GM18867 (cell line): ENCODE results near the gene ILK.

Experiments
- ATAC-seq: cut with Tn5 transposase; IDR thresholded peaks from one replicate; pipeline ENCODE4 v1.9.1; 2021; ENCODE audit warnings: mild to moderate bottlenecking, moderate library complexity; ENCODE audit not compliant: unreplicated experiment

The ILK gene

DNA sequence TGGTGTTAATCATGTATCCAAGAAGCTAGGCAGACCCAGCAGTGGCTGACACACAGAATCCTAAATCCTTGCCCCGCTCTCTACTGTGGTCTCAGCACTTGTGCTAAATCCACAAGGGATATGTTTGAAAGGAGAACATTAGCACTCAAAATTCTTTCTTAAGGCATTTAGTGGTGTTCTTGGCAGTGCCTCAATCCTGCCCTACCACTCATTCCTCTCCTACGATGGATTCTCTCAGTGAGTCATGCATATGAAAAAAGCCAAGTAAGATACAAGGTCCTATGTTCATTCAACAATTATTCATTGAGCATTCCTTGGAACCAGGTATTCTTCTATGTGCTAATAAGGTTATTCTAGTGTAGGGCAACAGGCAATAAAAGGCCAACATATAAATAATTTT lies 31.4 kb upstream of the ILK start:
- ATAC-seq: no peak

- no peak for ATAC-seq
These were observed 28.5 kb upstream of the ILK start for GRCh38 chr11:6574816-6575715.

DNA sequence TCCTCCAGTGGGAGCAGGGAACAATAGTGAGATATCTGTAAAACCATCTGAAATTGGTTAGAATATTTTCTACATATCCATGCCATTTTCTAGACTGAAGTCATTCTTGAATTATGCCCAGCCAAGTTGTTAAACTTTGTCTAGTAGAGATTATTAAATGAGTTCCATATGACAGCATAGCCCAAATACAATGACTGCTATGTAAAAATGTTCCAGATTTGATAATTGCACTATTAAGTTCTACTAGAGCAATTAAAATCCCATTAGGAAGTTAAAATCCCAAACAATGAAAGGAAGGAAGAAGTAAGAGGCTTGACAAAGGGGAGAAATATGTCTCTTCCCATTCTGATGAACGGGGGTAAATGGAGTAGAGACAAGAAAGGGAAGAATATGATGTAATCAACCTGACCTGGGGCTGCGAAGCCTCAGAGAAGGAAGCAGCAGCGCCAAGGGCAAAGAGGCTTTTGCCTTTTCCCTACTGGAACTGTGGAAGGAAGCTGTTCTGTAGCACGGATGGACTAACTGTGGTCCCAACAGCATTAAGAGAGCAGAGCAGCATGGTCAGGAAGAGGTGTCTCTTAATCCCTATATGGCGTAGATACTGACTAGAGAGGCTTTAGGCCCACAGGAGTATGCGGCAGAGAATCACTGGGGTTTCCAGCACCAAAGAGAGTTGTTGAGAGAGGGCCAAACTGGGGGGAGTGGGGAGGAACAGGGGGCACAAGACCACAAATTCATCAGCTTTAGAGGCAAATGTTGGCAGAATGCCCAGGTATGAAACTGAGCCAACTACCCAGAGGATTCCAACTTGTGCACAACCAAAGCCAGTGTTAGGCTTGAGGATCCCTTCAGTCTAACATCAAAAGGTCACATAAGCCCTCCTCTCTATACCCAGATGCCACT lies 26.9 kb upstream of the ILK start:
- no peak for ATAC-seq

DNA sequence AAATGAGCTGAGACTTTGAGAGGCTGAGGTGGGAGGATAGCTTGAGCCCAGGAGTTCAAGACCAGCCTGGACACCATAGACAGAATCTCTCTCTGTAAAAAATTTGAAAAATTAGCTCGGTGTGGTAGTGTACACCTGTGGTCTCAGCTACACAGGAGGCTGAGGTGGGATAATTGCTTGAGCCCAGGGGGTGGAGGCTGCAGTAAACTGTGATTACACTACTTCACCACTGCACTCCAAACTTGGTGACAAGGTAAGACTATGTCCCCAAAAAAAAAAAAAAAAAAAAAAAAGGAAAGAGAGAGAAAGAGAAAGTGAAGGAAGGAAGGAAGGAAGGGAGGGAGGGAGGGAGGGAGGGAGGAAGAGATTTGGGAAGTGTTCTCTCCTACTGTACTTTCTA lies 25.4 kb upstream of the ILK start:
- ATAC-seq: no peak

GRCh38 chr11:6579681-6580080 lies 23.9 kb upstream of the ILK start:
- ATAC-seq: no peak

DNA sequence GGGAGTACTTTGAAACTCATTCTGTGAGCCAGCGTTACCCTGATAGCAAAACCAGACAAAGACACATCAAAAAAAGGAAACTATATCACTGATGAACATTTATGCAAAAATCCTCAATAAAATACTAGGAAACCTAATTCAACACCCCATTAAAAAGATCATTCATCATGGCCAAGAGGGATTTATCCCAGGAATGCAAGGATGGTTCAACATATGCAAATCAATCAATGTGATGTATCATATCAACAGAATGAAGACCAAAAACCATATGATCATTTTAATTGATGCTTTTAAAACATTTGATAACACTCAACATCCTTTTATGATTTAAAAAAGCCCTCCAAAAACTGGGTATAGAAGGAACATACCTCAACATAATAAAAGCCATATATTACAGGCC lies 20.0 kb upstream of the ILK start:
- no peak for ATAC-seq

- ATAC-seq: no peak
These were observed 19.0 kb upstream of the ILK start for GRCh38 chr11:6584528-6584927.

- ATAC-seq: no peak
These were observed 16.9 kb upstream of the ILK start for GRCh38 chr11:6586434-6587359.

GRCh38 chr11:6587360-6587953 lies 16.1 kb upstream of the ILK start:
- ATAC-seq: no peak

DNA sequence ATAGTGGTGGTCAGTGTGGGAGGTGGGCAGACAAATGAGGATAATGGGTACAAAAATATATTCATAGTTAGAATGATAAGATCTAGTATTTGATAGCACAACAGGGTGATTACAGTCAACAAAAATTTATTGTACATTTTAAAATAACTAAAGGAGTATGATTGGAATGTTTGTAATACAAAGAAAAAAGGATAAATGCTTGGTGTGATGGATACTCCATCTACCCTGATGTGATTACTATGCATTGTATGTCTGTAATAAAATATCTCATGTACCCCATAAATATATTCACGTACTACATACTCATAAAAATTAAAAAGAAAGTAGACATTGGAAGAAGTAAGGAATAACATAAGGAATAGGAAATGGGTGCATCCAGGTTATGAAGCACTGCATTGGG lies 15.6 kb upstream of the ILK start:
- ATAC-seq: no peak

- ATAC-seq: no peak
These were observed 9.3 kb upstream of the ILK start for GRCh38 chr11:6594142-6594768.

DNA sequence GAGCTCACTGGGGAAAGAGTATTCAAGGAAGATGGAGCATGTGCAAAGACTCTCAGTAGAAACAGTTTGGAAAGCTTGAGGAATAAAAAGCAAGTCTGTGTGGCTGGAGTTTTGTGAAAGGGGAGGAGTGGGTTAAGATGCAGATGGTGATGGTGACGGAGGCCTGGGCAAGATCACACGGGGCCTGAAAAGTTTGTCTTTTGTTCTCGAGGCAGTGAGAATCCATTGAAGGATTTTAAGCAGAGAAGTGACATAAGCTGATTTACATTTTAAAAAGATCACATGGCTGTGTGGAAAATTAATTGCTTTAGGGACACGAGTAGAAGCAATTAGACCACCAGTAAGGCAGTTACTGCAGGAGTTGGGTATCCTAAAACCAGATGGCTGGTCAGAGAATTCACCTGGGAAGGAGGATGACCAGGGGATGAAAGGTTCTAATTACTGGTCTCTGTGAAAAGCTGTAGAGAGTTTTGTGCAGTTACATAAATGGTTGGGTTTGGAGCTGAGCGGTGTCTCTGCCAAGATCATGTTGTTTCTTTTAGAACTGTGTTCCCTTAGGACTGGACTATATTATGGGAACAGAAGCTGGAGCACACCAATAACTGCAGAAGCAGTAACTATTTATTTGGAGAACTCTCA lies 7.2 kb upstream of the ILK start:
- no peak for ATAC-seq

DNA sequence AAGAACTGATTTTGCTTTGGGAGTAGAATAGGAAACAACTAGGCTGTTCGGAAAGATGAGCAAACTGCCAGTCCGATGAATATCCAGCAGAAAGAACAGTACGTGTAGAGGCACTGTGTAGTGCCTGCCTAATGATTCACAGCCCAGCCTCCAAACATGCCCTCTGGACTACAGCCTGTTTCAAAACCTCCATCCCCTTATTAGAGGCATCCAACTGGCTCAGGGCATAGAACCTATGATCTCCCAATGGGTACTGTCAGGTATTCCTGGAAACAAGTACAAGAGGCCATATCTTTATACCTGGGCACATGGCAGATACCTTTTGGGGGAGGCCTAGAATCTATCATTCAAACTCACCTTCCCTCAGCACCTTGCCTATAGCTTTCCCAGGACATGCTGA lies 5.0 kb upstream of the ILK start:
- ATAC-seq: no peak

- ATAC-seq: no peak
These were observed 4.1 kb upstream of the ILK start for GRCh38 chr11:6599449-6599848.

DNA sequence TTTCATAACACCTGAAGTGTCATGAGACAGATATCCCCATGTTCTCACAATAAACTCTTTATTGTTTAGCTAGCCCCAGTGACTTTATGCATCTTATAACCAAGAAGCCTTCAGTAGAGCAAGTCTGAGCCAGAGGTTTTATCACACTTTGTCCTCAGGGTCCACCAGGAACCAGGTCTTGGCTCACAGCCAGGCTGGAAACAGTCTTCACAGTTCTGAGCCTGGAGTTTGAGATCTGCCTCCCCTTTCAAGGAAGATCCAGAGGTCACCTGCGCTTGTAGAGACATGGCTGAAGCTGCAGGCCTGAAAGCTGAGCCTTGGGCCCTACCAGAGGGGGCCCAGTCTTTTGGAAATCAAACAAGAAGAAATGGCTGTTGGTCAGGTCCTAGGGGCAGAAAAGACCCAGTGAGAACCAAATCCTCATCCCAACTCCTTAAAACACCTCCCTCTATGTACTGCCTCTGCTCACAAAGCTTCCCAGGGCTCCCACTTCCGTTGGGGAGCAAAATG lies 3.6 kb upstream of the ILK start:
- no peak for ATAC-seq

DNA sequence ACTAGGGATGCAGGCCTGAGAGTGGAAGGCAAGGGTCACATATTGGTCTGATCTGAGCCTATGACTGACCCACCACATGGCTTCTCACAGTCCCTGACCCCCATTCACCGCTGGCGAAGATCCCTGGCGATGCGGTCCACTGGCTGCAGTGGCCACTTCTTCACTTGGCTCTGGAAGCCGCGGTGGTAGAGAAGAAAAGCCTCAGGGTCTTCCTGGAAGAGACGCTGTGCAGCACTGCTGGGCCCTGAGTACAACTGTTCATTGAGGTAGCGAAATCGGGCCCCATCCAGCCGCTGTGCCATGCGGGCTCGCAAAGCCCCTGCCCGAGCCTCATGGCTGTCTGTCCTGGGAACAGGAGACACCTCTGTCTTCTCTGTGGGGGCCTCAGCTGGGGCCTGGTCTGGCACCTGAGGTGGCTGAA lies 2.5 kb upstream of the ILK start:
- no peak for ATAC-seq

DNA sequence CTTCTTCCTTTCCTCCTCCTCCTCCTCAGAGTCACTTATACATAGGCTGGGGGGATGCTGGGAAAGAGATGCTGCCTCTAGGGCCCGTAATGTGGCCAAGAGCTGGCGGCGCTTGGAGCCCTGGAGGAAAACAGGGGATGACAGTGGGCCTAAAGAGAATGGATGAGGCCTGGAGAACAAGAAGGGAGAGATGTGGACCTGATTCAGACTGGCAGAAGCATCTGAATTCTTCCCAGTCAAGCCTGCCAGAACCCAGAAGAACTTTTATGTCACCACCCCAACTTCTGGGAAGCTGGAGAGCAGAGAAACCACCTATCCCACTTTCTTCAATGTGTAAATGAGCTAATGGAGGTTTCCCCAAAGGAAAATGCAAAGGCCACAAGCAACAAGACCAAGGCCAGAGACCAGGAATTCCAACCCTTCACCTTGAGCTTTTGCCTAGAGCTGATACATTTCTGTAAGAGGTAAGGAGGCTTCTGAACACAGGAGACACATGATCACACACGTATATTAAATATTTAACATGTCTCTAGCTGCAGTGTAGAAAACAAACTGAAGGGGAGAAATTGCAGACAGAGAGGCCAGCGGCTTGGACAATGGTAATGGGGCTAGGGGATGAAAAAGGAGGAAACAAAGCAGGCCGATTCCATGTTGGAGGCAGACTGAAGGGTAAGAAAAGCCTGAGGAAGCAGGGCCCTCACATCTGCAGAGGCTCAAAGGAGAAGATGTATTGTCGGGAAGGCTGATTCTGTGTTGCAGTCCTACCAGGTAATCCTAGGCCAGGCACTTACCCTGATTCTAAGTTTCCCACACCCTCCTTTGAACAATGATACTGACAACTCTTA lies 1.3 kb upstream of the ILK start:
- ATAC-seq: no peak

- ATAC-seq: peak; percentile 40
These were observed 580 bp downstream of the ILK start for GRCh38 chr11:6604081-6604626.
